ENCODE results near the gene LCE3C.
"Not testable (repeated sequence)": the region's sequence is repeated elsewhere in the genome, so short reads cannot be mapped to it uniquely, and the experiment has no call there.

DNA sequence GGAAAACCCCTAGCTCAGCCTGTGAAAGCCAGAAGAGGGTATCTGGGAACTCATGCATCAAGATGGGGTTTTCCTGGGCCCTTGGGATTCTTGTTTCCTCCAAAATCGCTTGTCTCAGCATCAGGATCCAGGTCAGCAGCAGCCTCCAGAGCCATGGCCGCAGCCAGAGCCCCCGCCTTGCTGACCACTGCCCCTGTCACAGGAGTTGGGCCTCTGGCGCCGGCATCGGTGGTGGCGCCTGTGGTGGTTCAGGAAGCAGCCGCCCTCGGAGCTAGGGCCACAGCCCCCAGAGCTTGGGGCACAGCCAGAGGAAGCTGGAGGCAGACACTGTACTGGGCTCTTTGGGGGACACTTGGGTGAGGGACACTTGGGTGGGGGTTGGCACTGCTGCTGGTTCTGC is 20.5 kb upstream of the LCE3C start:
- not testable (repeated sequence) for TF ChIP-seq EZH2 (IDR thresholded peaks at IDR 0.05; ENCODE audit: insufficient read depth, poor library complexity, severe bottlenecking); EZH2phosphoT487 (IDR thresholded peaks at IDR 0.05; ENCODE audit: insufficient read depth, low read depth)

All from GM23248 (cell line).